HEK293 (cell line): Measurements from ENCODE around the gene LCAT.

Source experiments
- CTCF ChIA-PET: fragments of 350-600 bp; formaldehyde crosslinking; extraction: SDS; loops from one replicate; lab custom pipeline; 2021; ENCODE audit warnings: antibody characterized with exemption; lab: Yijun Ruan, JAX
- POLR2A ChIA-PET: fragments of 300-600 bp; formaldehyde crosslinking; extraction: SDS; loops from one replicate; lab custom pipeline; 2020; ENCODE audit warnings: antibody characterized with exemption, inconsistent platforms; lab: Yijun Ruan, JAX
- H3K27ac ChIP-seq: fragments of 200-500 bp; sonication (Bioruptor generic); 2 replicates; pipeline ENCODE4 v1.5.1; 2014; ENCODE audit warnings: low read depth, low read length, control low read depth, inconsistent platforms; ENCODE audit errors: extremely low read depth
- H3K36me3 ChIP-seq, 2 experiments: fragments of 200-500 bp in 1 of 2; sonication (Bioruptor generic) in 1 of 2; 1 replicate in 1 of 2; 2 replicates in 1 of 2; pipeline ENCODE4 v1.5.1; 2014 to 2017; ENCODE audit warnings: inconsistent platforms in 2 of 2, low read length in 2 of 2; ENCODE audit not compliant: control insufficient read depth in 2 of 2, insufficient read depth in 1 of 2
- H3K4me1 ChIP-seq: fragments of 200-500 bp; sonication (Bioruptor generic); 2 replicates; pipeline ENCODE4 v1.5.1; 2014; ENCODE audit warnings: mild to moderate bottlenecking, low read length, inconsistent platforms; ENCODE audit not compliant: control insufficient read depth, insufficient read depth
- H3K4me3 ChIP-seq: 2 replicates; pipeline ENCODE4 v1.5.1; 2011; ENCODE audit warnings: low read depth, mild to moderate bottlenecking, control low read depth, low read length, moderate library complexity
- H3K9me3 ChIP-seq: fragments of 200-500 bp; sonication (Bioruptor generic); 2 replicates; pipeline ENCODE4 v1.5.1; 2014; ENCODE audit warnings: low read depth, low read length, inconsistent platforms; ENCODE audit not compliant: control insufficient read depth, insufficient read depth
- GLI2 ChIP-seq: fragments of 450-650 bp; formaldehyde crosslinking; IDR thresholded peaks from 2 replicates; pipeline ENCODE4; 2017; ENCODE audit warnings: missing biosample characterization, missing genetic modification characterization, low read depth, borderline replicate concordance
- GLI4 ChIP-seq: fragments of 450-650 bp; formaldehyde crosslinking; IDR thresholded peaks from 2 replicates; pipeline ENCODE4 v1.5.1; 2016; ENCODE audit warnings: missing biosample characterization, missing genetic modification characterization
- HOXA7 ChIP-seq: sonication (generic); formaldehyde crosslinking; IDR thresholded peaks from 2 replicates; pipeline ENCODE4 v1.8.1; 2022; ENCODE audit warnings: missing genetic modification reagents, borderline replicate concordance
- IKZF3 ChIP-seq: fragments of 450-650 bp; IDR thresholded peaks from 2 replicates; pipeline ENCODE4 v1.5.0; 2018; ENCODE audit warnings: missing biosample characterization, mild to moderate bottlenecking, missing genetic modification characterization, moderate library complexity
- KLF1 ChIP-seq: fragments of 450-650 bp; formaldehyde crosslinking; IDR thresholded peaks from 2 replicates; pipeline ENCODE4 v1.5.1; 2016; ENCODE audit warnings: missing biosample characterization, missing genetic modification characterization
- KLF9 ChIP-seq: fragments of 450-650 bp; formaldehyde crosslinking; IDR thresholded peaks from 2 replicates; pipeline ENCODE4 v1.5.1; 2016; ENCODE audit warnings: missing biosample characterization, missing genetic modification characterization, low read depth
- ZBTB20 ChIP-seq: fragments of 450-650 bp; formaldehyde crosslinking; IDR thresholded peaks from 2 replicates; pipeline ENCODE4 v1.5.1; 2016; ENCODE audit warnings: missing biosample characterization, missing genetic modification characterization
- ZNF2 ChIP-seq: fragments of 450-650 bp; formaldehyde crosslinking; IDR thresholded peaks from 2 replicates; pipeline ENCODE4 v1.5.1; 2016; ENCODE audit warnings: missing biosample characterization, missing genetic modification characterization
- ZNF214 ChIP-seq: fragments of 450-650 bp; formaldehyde crosslinking; IDR thresholded peaks from 2 replicates; pipeline ENCODE4 v1.5.1; 2017; ENCODE audit warnings: missing biosample characterization, mild to moderate bottlenecking, missing genetic modification characterization, borderline replicate concordance
- ZNF274 ChIP-seq, 2 experiments: fragments of 200-500 bp in 1 of 2; fragments of 450-650 bp in 1 of 2; sonication (Bioruptor generic) in 1 of 2; formaldehyde crosslinking in 1 of 2; IDR thresholded peaks; 2 replicates each; pipeline versions ENCODE4 v1.5.1 to v1.6.1; 2014 to 2016; ENCODE audit warnings: borderline replicate concordance in 1 of 2, inconsistent platforms in 1 of 2, low read length in 1 of 2, missing biosample characterization in 1 of 2, missing genetic modification characterization in 1 of 2
- ZNF391 ChIP-seq: fragments of 450-650 bp; formaldehyde crosslinking; IDR thresholded peaks from 2 replicates; pipeline ENCODE4 v1.5.1; 2016; ENCODE audit warnings: low read depth, missing biosample characterization, missing genetic modification characterization, borderline replicate concordance
- ZNF426 ChIP-seq: fragments of 450-650 bp; formaldehyde crosslinking; IDR thresholded peaks from 2 replicates; pipeline ENCODE4 v1.5.1; 2017; ENCODE audit warnings: missing biosample characterization, missing genetic modification characterization, mild to moderate bottlenecking, inconsistent platforms, moderate library complexity
- ZNF624 ChIP-seq: fragments of 450-650 bp; formaldehyde crosslinking; IDR thresholded peaks from 2 replicates; pipeline ENCODE4 v1.5.1; 2017; ENCODE audit warnings: missing biosample characterization, missing genetic modification characterization
- ZNF626 ChIP-seq: fragments of 450-650 bp; sonication (Bioruptor Pico); formaldehyde crosslinking; IDR thresholded peaks from 2 replicates; pipeline ENCODE4 v1.5.1; 2018; ENCODE audit warnings: missing biosample characterization, missing genetic modification characterization, inconsistent platforms
- ZNF664 ChIP-seq: fragments of 450-650 bp; formaldehyde crosslinking; IDR thresholded peaks from 2 replicates; pipeline ENCODE4 v1.5.1; 2016; ENCODE audit warnings: missing biosample characterization, missing genetic modification characterization
- ZNF776 ChIP-seq: fragments of 450-650 bp; formaldehyde crosslinking; IDR thresholded peaks from 2 replicates; pipeline ENCODE4 v1.5.0; 2017; ENCODE audit warnings: missing biosample characterization, missing genetic modification characterization, borderline replicate concordance
- ZNF785 ChIP-seq: fragments of 450-650 bp; formaldehyde crosslinking; IDR thresholded peaks from 2 replicates; pipeline ENCODE4 v1.5.1; 2016; ENCODE audit warnings: missing biosample characterization, missing genetic modification characterization
- ZSCAN30 ChIP-seq: fragments of 450-650 bp; IDR thresholded peaks from 2 replicates; pipeline ENCODE4 v1.5.1; 2018; ENCODE audit warnings: missing biosample characterization, mild to moderate bottlenecking, missing genetic modification characterization, moderate library complexity
- TF ChIP-seq, protein P1 (sequence below): fragments of 450-650 bp; formaldehyde crosslinking; IDR thresholded peaks from 2 replicates; pipeline ENCODE4 v1.5.1; 2016; ENCODE audit warnings: missing biosample characterization, missing genetic modification characterization
- TF ChIP-seq, protein P2 (sequence below): fragments of 450-650 bp; formaldehyde crosslinking; IDR thresholded peaks from 2 replicates; pipeline ENCODE4 v1.5.1; 2017; ENCODE audit warnings: missing biosample characterization, missing genetic modification characterization
- TF ChIP-seq, protein P3 (sequence below): fragments of 450-650 bp; formaldehyde crosslinking; IDR thresholded peaks from 2 replicates; pipeline ENCODE4 v1.5.1; 2017; ENCODE audit warnings: missing biosample characterization, missing genetic modification characterization
- TF ChIP-seq, protein P4 (sequence below): fragments of 450-650 bp; formaldehyde crosslinking; optimal IDR thresholded peaks from 2 replicates; pipeline ENCODE3; 2016; ENCODE audit warnings: missing biosample characterization, mild to moderate bottlenecking, missing genetic modification characterization

The LCAT gene

DNA sequence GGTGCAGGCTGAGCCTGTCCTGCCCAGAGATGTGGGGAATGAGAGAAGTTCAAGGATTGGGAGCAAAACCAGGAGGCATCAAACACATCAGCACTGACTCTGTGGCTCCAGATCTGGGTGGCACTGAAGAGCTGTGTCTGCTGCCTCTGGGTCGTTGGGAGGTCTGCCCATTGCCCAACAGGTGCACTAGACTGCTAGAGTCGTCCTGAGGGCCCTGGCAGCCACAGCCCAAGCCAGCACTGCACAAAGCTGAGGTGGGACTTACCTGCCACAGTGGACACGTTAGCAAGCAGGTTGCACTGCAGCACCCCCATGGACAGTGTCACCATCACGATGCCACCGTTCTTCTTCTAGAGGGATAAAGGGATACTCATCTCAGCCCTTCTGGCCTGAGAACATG, 33.1 kb upstream of the LCAT start:
- POLR2A ChIA-PET = no interaction called here
- CTCF ChIA-PET = interaction anchor here (0.7 kb wide), 1 partner anchor 87 kb away, joined by 3 read pairs; no protein-coding TSS in a partner anchor
- Histone ChIP-seq H3K36me3 (no peaks in the 10 kb centered on the region), H3K27ac (no peak overlapping the region)
- TF ChIP-seq GLI2 (tag by site-specific recombination) (no peak), ZNF624 (tag by site-specific recombination) (no peak)
- TF ChIP-seq, all 188 proteins: peak for 0
- Histone ChIP-seq H3K4me1 (no peaks in the 10 kb centered on the region), H3K4me3 (no peak overlapping the region), H3K9me3 (no peaks in the 10 kb centered on the region)

DNA sequence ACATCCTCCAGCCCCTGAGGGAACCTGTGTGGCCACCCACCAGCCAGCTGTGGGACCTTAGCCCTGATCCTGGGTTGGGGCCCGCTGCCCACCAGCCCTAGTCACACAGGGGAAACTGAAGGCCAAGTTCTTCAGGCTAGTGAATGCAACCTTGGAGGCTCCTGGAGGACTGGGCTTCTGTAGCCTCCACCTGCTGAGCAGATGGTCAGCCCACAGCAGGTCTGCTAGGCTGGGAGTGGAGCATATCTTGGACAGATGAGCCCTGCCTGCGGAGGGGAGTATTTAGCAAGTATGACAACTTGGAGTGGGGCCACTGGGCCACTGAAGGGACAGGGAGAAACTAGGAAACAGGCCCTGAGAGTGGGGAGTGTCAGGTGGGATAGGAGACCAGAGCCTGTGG, 32.3 kb upstream of the LCAT start:
- H3K4me3 ChIP-seq = no peak overlapping the region
- CTCF ChIA-PET = no interaction called here
- H3K9me3 ChIP-seq = no peaks in the 10 kb centered on the region
- POLR2A ChIA-PET = no interaction called here
- no peak overlapping the region for H3K27ac ChIP-seq
- no peaks in the 10 kb centered on the region for H3K36me3 ChIP-seq
- H3K4me1 ChIP-seq = no peaks in the 10 kb centered on the region
- TF ChIP-seq GLI4 = no peak
- TF ChIP-seq ZNF274 (IDR thresholded peaks at IDR 0.05; ENCODE audit: low read length) = no peak
- no peak for TF ChIP-seq ZNF274 (tag by site-specific recombination; IDR thresholded peaks at IDR 0.05; ENCODE audit: borderline replicate concordance)

DNA sequence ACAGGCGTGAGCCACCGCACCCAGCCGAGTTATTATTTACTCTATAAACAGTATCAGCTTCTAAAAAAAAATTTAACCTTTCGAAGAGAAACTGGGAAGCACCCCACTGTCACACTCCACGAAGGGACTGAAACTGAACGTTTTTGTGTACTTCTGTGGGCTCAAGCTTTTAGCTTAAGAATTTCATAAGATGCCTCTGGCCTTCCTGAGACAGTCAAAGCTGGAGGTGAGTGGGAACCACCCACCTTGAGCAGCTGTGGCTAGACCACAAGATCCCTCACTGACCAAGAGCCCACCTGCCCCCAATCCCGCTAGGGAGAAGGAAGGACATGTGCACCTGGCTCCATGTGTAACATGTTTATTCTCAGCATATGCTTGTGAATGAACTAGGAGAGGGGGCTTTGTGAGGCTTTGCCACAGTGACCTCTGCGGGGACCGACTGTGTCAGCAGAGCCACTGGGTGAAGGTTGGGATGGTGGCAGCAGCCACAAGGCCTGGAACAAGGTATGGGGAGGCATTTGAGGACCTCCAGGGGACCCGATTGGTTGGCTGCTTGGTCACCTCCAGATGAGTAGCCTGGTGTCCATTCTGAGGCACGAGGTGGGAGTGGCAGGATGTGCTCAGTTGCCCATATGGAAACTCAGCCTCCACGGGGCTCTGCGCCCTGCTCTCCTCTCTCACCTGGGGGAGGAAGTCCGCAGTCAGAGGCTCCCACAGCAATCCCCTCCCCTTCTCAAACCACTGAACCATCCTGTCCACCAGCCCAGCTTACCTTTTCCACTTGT, 31.6 kb upstream of the LCAT start:
- H3K4me1 ChIP-seq = no peaks in the 10 kb centered on the region
- POLR2A ChIA-PET = no interaction called here
- H3K9me3 ChIP-seq = no peaks in the 10 kb centered on the region
- H3K36me3 ChIP-seq = no peaks in the 10 kb centered on the region
- no peak overlapping the region for H3K27ac ChIP-seq
- CTCF ChIA-PET = interaction anchor here (0.7 kb wide), 1 partner anchor 89 kb away, joined by 4 read pairs; no protein-coding TSS in a partner anchor
- TF ChIP-seq, protein P1, sequence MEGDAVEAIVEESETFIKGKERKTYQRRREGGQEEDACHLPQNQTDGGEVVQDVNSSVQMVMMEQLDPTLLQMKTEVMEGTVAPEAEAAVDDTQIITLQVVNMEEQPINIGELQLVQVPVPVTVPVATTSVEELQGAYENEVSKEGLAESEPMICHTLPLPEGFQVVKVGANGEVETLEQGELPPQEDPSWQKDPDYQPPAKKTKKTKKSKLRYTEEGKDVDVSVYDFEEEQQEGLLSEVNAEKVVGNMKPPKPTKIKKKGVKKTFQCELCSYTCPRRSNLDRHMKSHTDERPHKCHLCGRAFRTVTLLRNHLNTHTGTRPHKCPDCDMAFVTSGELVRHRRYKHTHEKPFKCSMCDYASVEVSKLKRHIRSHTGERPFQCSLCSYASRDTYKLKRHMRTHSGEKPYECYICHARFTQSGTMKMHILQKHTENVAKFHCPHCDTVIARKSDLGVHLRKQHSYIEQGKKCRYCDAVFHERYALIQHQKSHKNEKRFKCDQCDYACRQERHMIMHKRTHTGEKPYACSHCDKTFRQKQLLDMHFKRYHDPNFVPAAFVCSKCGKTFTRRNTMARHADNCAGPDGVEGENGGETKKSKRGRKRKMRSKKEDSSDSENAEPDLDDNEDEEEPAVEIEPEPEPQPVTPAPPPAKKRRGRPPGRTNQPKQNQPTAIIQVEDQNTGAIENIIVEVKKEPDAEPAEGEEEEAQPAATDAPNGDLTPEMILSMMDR (tag by site-specific recombination) = no peak
- TF ChIP-seq KLF9 (tag by site-specific recombination) (no peak), KLF1 (tag by site-specific recombination) (no peak), ZNF426 (no peak), HOXA7 (no peak), ZNF2 (tag by site-specific recombination) (no peak), ZNF785 (tag by site-specific recombination) (no peak), ZSCAN30 (tag by site-specific recombination) (no peak), ZNF626 (tag by site-specific recombination) (no peak), ZBTB20 (tag by site-specific recombination) (no peak), ZNF776 (tag by site-specific recombination) (no peak), IKZF3 (tag by site-specific recombination) (no peak), ZNF214 (tag by site-specific recombination) (no peak), ZNF664 (tag by site-specific recombination) (no peak), ZNF391 (tag by site-specific recombination) (no peak)
- TF ChIP-seq, protein P2, sequence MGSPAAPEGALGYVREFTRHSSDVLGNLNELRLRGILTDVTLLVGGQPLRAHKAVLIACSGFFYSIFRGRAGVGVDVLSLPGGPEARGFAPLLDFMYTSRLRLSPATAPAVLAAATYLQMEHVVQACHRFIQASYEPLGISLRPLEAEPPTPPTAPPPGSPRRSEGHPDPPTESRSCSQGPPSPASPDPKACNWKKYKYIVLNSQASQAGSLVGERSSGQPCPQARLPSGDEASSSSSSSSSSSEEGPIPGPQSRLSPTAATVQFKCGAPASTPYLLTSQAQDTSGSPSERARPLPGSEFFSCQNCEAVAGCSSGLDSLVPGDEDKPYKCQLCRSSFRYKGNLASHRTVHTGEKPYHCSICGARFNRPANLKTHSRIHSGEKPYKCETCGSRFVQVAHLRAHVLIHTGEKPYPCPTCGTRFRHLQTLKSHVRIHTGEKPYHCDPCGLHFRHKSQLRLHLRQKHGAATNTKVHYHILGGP (tag by site-specific recombination) = no peak
- TF ChIP-seq, protein P3, sequence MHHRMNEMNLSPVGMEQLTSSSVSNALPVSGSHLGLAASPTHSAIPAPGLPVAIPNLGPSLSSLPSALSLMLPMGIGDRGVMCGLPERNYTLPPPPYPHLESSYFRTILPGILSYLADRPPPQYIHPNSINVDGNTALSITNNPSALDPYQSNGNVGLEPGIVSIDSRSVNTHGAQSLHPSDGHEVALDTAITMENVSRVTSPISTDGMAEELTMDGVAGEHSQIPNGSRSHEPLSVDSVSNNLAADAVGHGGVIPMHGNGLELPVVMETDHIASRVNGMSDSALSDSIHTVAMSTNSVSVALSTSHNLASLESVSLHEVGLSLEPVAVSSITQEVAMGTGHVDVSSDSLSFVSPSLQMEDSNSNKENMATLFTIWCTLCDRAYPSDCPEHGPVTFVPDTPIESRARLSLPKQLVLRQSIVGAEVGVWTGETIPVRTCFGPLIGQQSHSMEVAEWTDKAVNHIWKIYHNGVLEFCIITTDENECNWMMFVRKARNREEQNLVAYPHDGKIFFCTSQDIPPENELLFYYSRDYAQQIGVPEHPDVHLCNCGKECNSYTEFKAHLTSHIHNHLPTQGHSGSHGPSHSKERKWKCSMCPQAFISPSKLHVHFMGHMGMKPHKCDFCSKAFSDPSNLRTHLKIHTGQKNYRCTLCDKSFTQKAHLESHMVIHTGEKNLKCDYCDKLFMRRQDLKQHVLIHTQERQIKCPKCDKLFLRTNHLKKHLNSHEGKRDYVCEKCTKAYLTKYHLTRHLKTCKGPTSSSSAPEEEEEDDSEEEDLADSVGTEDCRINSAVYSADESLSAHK (tag by site-specific recombination) = no peak
- TF ChIP-seq, protein P4, sequence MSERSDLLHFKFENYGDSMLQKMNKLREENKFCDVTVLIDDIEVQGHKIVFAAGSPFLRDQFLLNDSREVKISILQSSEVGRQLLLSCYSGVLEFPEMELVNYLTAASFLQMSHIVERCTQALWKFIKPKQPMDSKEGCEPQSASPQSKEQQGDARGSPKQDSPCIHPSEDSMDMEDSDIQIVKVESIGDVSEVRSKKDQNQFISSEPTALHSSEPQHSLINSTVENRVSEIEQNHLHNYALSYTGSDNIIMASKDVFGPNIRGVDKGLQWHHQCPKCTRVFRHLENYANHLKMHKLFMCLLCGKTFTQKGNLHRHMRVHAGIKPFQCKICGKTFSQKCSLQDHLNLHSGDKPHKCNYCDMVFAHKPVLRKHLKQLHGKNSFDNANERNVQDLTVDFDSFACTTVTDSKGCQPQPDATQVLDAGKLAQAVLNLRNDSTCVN (tag by site-specific recombination) = no peak
- no peak overlapping the region for H3K4me3 ChIP-seq
